ENCODE results near the gene ITPKA. TPM values are rescaled to one million over a fixed set of nuclear protein-coding genes. Genes with fewer than 3 reads are reported as not detected.

ITPKA gene
- total and polyA plus RNA-seq, 12 donors: 0.55 to 6.8 (median 1.6) TPM

DNA sequence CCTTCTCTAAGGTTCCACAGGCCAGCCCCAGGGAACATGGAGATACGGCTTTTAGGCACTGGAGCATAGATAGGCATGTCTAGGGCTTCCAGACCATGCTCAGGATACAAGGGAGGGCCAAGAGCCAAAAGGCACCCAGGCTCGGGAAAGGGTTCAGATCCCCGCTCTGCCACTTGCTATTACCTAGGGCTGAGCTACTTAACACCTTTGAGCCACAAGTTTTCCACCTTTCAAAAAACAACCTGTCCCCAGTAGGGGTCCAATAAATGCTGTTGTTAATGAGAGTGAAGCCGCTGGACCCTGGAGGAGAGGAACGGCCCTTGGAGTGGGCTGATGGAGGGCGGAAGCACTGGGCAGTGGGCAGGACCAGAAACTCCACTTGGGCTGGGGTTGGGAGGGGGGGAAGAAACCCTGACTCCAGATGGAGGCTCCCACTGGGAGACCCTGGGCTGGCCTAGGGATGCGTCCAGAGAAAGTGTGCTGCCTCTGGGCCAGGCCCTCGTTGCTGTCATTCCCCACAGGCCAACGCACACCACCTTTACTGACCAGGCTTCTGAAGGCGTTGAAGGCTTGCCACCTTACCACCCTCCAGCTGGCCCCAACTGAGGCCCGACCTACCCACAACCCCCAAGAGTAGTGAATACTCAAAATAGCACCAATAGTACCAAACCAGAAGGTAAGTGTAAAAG is 8.6 kb upstream of the ITPKA start:
- Histone ChIP-seq H3K4me1 (peaks cover 0 to 8% (median 0%) of the 10 kb centered on the region in 9 donors), H3K27me3 (peaks cover 0 to 20% (median 9%) of the 10 kb centered on the region in 7 donors), H3K36me3 (peaks cover 0 to 37% (median 15%) of the 10 kb centered on the region in 9 donors), H3K9me3 (no peaks in the 10 kb centered on the region), H3K4me3 (no peak overlapping the region), H3K27ac (no peak overlapping the region)
- WGBS, 2 donors: 79 to 80% methylated on average over 11 of the region's 11 CpGs
- TF ChIP-seq, protein P1, sequence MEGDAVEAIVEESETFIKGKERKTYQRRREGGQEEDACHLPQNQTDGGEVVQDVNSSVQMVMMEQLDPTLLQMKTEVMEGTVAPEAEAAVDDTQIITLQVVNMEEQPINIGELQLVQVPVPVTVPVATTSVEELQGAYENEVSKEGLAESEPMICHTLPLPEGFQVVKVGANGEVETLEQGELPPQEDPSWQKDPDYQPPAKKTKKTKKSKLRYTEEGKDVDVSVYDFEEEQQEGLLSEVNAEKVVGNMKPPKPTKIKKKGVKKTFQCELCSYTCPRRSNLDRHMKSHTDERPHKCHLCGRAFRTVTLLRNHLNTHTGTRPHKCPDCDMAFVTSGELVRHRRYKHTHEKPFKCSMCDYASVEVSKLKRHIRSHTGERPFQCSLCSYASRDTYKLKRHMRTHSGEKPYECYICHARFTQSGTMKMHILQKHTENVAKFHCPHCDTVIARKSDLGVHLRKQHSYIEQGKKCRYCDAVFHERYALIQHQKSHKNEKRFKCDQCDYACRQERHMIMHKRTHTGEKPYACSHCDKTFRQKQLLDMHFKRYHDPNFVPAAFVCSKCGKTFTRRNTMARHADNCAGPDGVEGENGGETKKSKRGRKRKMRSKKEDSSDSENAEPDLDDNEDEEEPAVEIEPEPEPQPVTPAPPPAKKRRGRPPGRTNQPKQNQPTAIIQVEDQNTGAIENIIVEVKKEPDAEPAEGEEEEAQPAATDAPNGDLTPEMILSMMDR (IDR thresholded peaks at IDR 0.05): no peak
- ATAC-seq (no peak), DNase-seq (no peak)
- intact Hi-C loops (cut with DNase I): no loop called here

DNA sequence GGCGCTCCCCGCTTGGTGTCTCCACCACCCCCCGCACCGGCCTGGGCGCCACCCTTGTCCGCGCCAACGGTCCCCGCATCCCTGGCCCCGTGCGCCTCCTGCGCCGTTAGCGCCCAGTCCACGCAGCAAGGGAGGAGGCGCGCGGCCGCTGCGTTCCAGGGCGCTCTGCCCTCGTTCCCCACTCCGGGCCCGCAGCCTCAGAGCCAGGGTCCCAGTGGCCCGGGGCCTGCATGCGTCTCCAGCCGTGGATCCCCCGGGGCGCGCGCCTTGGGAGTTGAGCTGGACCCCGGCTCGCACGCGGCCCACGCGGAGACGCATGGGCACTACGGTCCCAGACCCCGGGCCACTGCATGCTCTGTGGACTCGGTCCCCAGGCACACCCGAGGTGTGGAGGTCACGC is 7.4 kb upstream of the ITPKA start:
- WGBS, 2 donors: 82 to 86% methylated on average over 43 of the region's 43 CpGs
- Histone ChIP-seq H3K4me1 (peaks cover 0 to 11% (median 0%) of the 10 kb centered on the region in 9 donors), H3K36me3 (peaks cover 0 to 25% (median 8%) of the 10 kb centered on the region in 9 donors), H3K4me3 (no peak overlapping the region), H3K27me3 (peaks cover 0 to 30% (median 21%) of the 10 kb centered on the region in 7 donors), H3K9me3 (no peaks in the 10 kb centered on the region), H3K27ac (no peak overlapping the region)
- intact Hi-C loops (cut with DNase I): no loop called here
- DNase-seq (no peak), ATAC-seq (peak in 1 of 8 donors; percentile 29)
- TF ChIP-seq, protein P1 (IDR thresholded peaks at IDR 0.05): no peak

DNA sequence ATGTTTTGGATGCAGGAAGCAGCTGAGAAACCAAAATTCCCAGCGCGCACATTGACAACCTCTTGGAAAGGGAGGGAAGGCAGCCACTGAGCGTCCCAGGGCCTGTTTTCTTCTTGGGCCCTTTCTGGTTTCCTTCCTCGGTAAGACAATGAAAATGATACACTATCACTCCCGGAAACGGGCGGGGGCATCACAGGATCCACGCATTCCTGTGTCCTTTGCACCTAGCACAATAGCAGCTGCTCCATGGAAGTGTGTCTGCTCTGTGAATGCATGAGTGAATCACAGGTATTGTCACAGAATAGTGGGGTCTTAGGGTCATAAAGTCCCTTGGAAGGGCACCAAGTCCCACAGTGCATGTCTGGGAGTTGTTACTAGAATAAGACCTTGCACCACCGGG is 6.3 kb upstream of the ITPKA start:
- no peak overlapping the region for H3K4me3 ChIP-seq
- peaks cover 0 to 14% (median 0%) of the 10 kb centered on the region in 9 donors for H3K36me3 ChIP-seq
- no peak for DNase-seq
- ATAC-seq: peak in 1 of 8 donors; percentile 14
- H3K4me1 ChIP-seq: peaks cover 0 to 13% (median 1%) of the 10 kb centered on the region in 9 donors
- H3K27ac ChIP-seq: no peak overlapping the region
- H3K27me3 ChIP-seq: peaks cover 0 to 35% (median 28%) of the 10 kb centered on the region in 7 donors
- TF ChIP-seq, protein P1 (IDR thresholded peaks at IDR 0.05): no peak
- no peaks in the 10 kb centered on the region for H3K9me3 ChIP-seq
- 57 to 64% methylated on average over 9 of the region's 9 CpGs for WGBS, 2 donors
- intact Hi-C loops (cut with DNase I): no loop called here

DNA sequence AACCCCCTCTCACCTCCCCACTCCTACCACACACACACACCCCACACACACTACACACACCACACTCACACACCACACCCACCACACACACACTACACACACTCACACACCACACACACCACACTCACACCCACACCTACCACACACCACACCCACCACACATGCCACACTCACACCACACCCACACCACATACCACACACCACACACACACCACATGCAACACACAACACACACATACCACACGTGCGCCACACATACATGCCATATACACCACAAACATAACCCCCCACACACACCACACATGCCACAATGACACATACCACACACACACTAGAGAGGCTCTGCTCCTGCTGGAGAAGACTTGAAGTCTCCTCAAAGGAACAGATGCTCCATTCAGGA is 5.9 kb upstream of the ITPKA start:
- H3K27ac ChIP-seq: no peak overlapping the region
- no peaks in the 10 kb centered on the region for H3K9me3 ChIP-seq
- intact Hi-C loops (cut with DNase I): no loop called here
- DNase-seq: no peak
- WGBS, 2 donors: 90 to 93% methylated on average over 2 of the region's 2 CpGs
- no peak for ATAC-seq
- no peak overlapping the region for H3K4me3 ChIP-seq
- H3K4me1 ChIP-seq: peaks cover 0 to 17% (median 6%) of the 10 kb centered on the region in 9 donors
- H3K36me3 ChIP-seq: peaks cover 0 to 9% (median 0%) of the 10 kb centered on the region in 9 donors
- H3K27me3 ChIP-seq: peaks cover 0 to 35% (median 28%) of the 10 kb centered on the region in 7 donors
- TF ChIP-seq, protein P1 (IDR thresholded peaks at IDR 0.05): no peak
